SKM-1 (cell line): ENCODE results near the gene CD79A.

ENCODE experiments used
- DNase-seq: peaks from one replicate; lab custom pipeline; 2025; ENCODE audit not compliant: unreplicated experiment; lab: John Stamatoyannopoulos, UW

Gene CD79A

GRCh38 chr19:41917676-41918075 lies 40.6 kb downstream of the CD79A start:
- no peak for DNase-seq

GRCh38 chr19:41918095-41918494 lies 41.0 kb downstream of the CD79A start:
- no peak for DNase-seq

- DNase-seq = no peak
These were observed 41.7 kb downstream of the CD79A start for GRCh38 chr19:41918653-41919244.

DNA sequence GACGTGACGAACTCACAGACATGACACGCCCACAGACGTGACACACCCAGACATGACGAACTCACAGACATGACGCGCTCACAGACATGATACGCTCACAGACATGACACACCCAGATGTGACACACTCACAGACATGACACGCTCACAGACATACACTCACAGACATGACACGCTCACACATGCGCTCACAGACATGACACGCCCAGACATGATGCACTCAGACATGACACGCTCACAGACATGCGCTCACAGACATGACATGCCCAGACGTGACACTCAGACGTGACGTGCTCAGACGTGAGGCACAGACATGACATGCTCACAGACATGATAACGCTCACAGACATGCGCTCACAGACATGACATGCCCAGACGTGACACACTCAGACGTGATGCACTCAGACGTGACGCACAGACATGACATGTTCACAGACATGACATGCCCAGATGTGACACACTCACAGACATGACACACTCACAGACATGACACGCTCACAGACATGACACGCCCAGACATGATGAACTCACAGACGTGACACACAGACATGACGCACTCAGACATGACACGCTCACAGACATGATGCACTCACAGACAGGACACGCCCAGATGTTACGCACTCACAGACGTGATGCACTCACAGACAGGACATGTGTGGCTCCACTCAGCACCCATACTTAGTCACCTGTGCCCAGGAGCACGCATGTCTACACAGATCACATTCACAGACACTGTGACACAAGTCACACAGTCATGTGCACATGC lies 43.1 kb downstream of the CD79A start:
- DNase-seq = no peak

DNA sequence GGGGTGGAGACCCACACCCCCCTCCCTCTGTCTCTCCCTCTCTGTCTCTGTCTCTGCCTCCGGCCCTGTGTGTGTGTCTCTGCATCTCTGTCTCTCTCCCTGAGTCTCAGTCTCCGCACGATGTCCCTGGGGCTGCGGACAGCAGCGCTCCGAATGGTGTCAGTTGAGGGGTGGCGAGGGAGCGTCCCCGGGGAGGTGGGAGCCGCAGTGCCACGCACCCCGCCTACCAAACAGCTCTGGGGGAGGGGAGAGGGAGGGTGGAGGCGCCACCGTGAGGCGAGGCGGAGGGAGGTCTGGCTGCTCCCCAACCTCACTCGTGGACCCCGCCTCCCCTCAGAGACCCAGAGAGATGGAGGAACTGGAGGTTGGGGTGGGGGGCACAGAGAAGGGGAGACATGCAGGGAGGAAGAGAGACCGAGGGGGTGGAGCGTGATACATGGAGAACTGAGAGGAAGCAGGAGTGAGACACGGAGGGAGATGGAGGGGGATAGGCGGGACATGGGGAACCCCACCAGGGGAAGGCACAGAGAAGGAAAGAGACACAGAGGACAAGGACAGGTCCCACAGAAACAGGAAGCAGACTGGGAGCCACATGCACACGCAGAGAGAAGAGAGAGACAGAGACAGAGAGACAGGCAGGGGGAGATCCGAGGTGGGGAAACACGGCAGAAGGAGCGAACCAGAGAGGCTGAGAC lies 44.0 kb downstream of the CD79A start:
- DNase-seq = no peak

DNA sequence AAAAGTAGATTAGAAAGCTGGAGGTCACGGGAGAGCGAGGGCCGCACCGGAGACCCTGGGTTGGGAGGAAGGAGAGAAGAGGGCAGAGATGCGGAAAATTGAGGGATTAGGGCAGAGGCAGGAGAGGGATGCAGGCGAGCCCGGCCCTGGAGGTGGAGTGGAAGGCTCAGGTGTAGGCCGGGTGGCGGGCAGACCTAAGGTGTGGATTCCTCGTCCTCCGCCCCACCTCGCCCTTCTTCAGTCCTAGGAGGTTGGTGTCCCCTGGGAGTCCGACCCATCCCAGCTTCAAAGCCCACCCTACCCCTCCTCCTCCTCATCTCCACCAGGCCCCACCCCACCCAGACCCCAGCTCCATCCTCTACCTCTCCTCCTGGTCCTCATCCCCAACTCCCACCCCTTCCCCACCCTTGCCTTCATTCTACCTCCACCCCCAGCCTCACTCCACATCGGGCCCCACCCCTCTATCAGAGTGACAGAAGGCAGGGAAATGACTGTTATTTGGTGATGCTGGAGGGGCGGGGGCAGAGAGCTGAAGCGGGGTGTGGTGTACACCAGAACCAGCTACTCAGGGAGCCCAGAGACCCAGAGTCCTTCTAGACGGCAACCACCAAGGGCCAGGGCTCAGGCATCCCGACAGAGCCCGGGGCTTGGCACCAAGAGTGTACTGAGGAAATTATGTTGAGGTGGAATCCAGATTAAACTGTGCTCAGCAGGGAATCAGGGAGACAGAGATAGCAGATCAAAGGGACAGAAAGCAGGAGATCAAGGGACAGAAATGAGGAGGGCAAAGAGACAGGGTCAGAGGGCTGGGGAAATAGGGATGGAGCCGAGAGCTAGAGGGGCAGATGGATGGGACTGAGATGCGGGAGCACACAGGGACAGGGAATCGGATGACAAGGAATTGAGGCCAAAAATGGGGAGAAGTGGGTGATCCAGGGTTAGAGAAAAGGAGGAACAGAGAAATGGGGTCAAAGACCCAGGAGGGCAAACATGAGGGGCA lies 44.8 kb downstream of the CD79A start:
- DNase-seq = no peak

GRCh38 chr19:41922585-41922984 lies 45.5 kb downstream of the CD79A start:
- no peak for DNase-seq

- DNase-seq = no peak
These were observed 46.1 kb downstream of the CD79A start for GRCh38 chr19:41923045-41923788.

DNA sequence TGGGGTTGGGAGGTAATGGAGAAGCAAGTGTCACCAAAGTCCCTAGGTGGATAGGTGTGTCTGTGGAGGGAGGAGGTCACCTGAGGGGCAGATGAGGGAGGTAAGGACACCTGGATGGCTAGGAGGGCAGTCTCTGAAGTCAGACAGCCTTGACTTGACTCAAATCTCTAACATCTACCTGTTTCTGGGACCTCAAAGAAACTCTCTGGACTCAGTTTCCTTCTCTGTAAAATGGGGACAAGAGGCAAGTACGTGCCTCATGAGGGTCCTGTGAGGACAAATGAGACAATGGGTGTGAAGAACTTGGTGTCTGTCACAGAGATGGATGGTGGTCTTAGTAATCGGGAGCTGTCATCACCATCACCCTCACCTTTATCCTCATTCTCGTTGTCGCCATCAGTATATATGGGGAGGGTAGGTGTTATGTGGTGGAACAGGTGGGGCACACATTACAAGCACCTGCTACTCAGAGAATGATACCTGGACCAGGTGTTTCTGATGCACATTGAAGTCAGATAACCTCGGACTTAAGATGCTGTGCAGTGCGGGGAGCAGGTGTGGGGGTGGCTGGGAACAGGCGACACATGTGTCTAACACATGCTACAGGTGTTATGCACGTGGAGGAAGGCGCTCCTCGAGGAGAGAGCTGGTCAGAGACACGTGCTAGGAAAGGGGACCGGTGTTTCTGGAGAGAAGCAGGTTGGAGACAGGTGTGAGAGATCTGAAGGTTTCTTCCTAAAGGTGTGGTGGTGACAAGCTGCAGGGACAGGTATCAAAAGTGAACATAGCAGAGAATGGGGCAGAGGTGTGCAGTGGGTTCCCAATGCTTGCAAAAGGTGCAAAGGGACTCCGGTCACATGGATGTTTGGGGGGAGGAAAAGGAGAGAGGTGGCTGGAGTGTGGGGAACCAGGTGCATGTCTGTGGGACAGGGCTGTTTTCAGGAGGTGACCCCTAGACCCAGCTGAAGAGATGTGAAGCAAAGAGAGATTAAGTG lies 47.4 kb downstream of the CD79A start:
- no peak for DNase-seq

- no peak for DNase-seq
These were observed 48.3 kb downstream of the CD79A start for GRCh38 chr19:41925208-41926003.

DNA sequence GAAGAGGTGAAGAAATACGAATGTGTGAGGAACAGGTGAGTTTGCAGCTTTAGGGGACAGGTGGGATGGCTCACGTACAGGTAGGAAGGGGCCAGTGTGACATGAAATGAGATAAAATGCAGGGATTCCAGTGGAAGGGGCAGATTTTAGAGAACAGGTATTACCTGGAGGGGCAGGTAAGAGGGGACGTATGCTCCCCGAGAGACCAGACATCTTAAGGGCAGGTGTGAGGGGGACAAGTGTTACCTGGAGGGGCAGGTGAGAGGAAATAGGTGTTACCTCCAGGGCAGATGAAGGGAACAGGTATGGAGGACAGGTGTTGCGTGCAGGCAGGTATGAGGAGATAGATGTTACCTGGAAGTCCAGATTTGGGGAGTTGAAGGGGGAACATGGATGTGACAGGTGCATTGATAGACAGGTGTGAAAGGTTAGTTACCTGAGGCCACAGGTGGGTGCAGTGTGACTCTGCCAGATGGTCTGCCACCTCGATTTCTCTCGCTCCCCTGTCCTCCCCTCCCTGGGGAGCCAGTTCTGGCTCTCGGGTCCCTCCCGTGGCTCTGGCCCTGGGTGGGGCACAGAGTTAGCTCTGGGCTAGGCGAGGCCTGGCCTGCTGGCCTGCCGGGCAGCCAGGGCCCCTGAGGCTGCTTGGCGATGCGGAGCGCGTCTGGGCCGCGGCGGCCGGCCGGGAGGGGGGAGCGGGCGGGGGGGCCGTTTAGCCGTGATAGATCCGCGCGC lies 49.1 kb downstream of the CD79A start:
- DNase-seq = no peak

DNA sequence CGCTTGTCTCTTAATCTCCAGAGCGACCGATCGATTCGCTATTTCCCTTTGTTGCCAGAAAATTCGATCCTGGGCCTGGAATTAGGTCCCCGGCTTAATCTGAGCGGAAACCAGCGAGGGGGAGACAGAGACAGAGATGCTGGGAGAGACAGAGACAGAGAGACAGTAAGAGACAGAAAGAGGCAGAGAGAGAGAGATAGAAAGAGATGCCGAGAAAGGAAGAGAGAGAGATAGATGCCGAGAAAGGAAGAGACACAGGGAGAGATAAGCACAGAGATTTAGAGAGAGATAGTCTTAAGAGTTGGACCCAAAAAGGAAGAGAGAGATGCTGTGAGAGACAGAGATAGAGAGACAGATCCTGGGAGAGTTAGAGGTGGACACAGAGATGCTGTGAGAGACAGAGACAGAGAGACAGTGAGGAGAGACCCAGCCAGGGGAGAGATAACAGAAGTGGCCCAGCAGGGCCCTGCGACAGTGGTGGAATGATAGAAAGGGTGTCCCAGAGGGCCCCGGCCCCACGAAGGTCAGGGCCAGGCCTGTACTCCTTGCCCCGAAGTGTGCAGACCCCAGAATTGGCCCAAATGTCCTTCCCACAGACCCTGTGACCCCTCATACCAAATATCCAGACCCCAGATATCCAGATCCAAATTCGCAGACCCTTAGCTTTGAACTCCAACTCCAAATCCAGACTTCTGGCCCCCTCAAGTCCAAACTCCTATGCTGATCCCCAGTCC lies 49.9 kb downstream of the CD79A start:
- DNase-seq = no peak

DNA sequence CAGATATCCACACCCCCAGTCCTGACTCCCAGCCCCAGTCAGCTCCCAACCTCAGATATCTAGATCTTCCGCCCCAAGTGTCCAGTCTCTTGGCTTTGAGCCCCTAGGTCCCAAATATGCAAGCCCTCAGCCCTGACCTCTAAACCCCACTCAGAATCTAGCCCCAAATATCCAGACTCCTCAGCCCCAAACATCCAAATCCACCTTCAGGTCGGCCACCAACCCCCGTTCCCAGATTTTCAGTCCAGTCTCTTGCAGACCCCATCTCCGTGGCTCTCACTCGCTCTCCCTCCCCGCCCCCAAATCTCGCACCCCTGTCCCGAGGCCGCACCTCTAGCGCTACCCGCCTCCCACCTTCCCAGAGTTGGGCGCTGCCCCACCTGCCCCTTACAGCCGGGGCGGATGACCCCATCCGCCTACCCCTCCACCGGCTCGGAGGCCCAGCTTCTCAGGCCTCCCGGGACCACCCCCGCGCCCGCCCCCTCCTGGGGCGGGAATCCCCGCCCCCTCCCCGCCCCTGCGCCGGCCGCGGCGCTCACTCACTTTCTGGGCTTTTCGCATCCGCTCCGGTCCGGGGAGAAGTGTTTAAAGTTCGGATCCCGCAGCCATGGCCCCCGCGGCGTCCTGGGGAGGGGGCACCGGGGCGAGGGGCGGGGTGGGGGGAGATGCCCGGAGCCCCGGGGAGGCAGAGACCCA lies 50.6 kb downstream of the CD79A start:
- DNase-seq = no peak

DNA sequence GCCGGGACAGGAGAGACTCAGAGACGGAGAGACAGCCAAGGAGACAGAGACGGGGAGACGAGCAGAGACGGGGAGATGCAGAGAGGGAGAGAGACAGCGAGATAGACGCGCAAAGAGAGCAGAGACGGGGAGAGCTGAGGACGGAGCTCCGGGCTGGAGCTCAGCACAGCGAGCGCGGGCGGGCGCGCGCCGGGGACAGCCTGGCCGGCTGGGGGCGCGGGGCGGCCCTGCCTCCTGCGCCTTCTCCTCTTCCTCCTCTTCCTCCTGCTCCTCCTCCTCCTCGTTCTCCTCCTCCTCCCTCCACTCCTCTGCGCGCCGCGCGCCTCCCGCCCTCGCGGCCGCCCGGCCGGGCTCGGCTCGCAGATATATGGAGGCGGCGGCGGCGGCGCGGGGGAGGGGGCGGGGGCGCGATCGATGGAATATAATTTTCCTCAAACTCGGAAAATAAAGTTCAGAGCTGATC lies 51.2 kb downstream of the CD79A start, which contains the start of gene ERFL:
Gene ERFL, minus strand, starts transcription at position 229 of the 463 bp plus-strand sequence. CDS start 15,530 bp downstream, outside the sequence.
- DNase-seq = peak; percentile 22

DNA sequence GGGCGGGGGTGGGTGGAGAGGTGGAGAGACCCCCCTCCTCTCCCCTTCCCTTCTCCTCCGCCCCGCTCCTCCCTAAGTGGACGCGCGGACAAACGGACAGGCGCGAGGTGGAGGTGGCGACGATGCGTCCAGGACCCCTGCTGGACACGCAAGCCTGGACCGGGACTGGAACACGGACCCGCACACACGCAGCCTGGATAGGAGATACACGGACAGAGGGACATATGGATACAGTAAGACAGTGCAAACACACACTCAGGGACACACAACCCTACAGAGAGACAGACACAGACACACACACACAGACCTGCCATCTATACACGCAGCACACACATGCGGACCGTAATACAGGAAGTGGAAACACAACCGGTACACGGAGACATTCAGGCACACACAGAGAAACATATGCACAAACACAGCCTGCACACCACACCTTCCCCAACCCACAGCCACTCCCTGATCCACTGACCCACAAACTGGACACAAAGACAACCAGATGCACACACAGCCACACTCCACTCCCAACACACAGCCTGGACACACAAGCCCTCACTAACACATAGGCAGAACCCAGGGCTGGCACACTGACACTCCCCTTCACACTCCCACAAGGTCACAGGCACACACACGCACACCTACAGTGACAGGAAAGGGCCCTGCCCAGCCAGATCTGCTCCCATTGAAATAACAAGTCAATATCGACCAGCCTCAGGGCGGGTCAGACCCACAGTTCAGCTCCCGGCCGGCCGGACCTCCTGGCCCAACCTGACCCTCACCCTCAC lies 51.9 kb downstream of the CD79A start:
- DNase-seq = peak; percentile 4
